Ramos (cell line): ENCODE measurements around the gene ZCCHC2.

Experiments
- in situ Hi-C: fragments of 300-500 bp; cut with MboI; formaldehyde crosslinking; loops from one replicate; pipeline ENCODE4 v1.14.3; 2022; ENCODE audit warnings: low sequenced_read_pairs; ENCODE audit not compliant: unreplicated experiment

The ZCCHC2 gene

DNA sequence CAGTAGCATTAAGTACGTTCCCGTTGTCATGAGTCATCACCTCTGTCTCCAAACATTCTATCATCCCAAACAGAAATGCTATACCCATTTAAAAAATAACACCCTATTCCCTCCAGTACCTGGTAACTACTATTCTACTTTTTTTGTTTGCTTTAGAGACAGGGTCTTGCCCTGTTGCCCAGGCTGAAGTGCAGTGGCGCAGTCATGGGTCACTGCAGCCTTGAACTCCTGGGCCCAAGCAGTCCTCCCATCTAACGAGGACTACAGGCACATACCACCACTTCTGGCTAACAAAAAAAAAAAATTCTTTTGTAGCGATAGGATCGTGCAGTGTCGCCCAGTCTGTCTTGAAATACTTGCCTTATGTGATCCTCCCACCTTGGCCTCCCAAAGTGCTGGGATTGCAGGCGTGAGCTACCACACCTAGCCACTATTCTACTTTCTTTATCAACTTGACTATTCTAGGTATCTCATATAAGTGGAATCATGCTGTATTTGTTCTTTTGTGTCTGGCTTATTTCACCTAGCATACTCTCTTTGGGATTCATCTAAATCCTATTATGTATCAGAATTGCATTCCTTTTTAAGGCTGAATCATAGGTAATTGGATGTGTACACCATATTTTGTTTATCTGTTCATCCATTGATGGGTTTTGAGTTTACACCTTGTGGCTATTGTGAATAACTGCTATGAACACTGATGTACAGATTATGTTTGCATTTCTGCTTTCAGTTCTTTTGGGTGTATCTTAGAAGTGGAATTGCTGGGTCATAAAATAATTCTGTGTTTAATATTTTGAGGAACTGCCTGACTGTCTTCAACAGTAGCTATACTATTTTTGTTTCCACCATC lies 14.4 kb downstream of the ZCCHC2 start:
- in situ Hi-C loops, result no loop called here

DNA sequence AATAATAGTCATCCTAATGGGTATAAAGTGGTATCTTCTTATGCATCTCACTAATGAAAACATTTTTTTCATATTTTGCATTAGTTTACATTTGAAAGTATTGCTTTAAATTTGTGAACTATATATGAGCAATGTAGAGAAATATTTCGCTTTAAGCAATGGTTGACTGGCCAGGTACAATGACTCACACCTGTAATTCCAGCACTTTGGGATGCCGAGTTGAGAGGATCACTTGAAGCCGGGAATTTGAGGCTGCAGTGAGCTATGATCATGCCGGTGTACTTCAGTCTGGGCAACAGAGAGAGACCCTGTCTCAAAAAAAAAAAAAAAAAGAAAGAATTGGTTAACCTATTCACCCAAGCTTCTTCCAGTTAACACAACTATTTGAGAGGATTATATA lies 15.1 kb downstream of the ZCCHC2 start:
- in situ Hi-C loops, result no loop called here

- in situ Hi-C loops, result no loop called here
Measured at GRCh38 chr18:62538881-62539280, 16.1 kb downstream of the ZCCHC2 start.

DNA sequence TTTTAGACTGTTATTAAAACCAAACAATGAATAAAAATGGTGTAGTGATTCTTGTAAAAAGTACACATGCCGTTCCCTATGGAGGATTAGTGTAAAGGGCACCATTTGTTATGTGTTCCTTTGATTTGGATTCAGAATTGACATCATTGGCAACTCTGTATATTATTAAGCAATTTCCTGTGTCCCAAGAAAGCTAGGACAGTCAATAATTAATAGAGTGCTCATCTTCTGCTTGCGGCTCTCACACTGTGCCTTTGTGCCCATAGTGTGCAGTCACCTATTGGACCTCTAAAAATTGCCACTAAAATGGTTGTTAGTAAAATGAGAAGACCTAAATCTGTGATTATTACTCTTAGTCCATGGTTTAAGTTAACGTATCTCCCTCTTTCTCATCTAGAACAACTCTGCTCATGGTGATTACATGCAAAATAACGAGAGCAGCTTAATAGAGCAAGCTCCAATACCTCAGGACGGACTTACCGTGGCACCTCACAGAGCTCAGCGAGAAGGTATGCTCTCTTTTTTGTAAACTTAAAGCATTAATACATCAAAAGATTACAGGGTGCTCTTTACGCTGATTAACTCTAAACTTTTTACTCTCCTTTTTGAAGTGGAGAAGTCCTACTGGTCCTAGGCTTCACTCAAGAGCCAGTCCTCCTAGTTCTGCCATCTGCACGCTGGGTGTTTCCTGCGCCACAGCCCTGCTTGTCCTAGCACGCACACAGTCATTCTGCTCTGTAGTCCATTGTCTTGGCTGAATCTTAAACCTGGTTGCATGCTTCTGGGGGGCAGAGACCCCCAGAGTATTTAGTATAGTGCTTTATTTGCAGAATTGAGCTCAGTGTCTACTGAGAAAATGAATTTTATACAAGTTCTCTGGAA lies 16.7 kb downstream of the ZCCHC2 start:
- in situ Hi-C loops, result no loop called here

DNA sequence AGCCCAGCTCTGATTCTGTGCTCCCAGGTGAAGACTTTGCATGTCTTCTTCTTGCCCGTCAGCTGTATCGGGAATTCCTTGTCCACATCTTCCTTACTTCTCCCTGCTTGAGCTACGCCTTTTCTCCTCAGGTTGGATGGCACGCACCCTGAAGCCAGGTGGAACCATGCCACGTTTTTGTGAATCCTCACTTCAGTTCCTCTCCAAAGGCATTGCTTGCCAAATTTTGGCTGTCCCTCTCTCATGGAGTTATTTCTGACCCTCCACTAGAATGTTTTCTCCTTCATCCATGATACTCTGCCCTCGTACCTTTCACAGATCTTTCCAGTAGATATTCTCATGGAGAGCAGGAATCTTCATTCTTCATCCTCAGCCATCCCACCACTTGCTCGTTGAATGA lies 20.2 kb downstream of the ZCCHC2 start:
- in situ Hi-C loops, result no loop called here

- in situ Hi-C loops, result no loop called here
Measured at GRCh38 chr18:62545098-62545497, 22.3 kb downstream of the ZCCHC2 start.

DNA sequence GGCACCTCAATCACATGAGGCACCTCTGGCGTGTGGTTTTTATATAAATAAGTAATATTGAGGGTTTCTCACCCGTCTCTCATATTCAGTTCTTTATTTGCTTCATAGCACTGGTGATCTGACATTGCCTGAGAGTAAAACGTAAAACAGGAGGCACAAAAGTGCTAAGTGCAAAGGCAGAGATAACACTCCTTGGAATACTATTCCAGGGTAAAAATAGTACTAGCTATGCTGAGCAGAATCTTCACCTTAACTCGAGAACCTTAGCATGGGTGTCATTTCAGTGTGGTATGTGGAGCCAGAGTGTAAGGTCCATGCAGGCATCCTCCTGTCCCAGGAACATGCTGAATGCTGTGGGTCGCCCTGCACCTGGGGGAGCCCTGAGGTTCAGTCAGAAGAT lies 26.9 kb downstream of the ZCCHC2 start:
- in situ Hi-C loops, result no loop called here

DNA sequence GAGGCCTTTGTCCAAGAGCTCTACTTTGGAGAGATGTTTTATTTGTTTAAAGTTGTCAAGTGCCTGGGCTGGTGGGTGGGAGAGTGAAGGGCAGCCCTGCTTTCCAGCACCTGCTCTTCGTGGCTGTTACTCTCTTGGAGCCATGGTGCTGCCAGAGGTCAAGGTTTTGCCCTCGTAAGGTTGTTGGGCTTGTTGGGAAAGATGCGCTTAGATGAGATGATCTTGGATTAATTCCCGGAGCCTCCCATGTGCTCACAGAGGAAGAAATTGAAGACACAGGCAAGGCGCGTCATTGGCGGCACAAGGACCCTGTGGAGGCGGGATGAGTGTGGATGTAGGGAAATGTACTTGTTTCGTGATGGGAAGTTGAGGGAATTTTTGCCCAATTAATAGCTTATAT lies 27.9 kb downstream of the ZCCHC2 start:
- in situ Hi-C loops, result no loop called here

- in situ Hi-C loops, result no loop called here
Measured at GRCh38 chr18:62551972-62552513, 29.2 kb downstream of the ZCCHC2 start.

- in situ Hi-C loops, result no loop called here
Measured at GRCh38 chr18:62554061-62554815, 31.4 kb downstream of the ZCCHC2 start.

DNA sequence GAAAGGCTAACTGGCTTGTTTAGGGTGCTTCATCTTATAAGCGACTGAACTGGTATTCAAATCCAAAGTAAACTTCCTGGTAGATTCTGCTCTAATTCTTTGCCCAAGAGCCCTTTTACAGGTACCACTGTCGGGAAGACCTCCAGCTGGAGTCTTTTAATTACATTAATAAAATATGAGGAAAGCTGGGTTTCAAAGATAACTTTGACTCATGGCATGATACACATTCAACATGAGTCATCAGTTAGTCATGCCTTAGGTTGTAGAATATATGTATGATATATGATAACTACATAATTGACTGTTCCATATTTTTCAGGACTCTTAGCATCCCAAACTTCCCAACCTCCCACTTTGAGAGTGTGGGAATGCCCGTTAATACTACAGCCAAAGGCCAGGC lies 32.3 kb downstream of the ZCCHC2 start:
- in situ Hi-C loops, result no loop called here

- in situ Hi-C loops, result no loop called here
Measured at GRCh38 chr18:62556397-62556796, 33.6 kb downstream of the ZCCHC2 start.

- in situ Hi-C loops, result no loop called here
Measured at GRCh38 chr18:62558015-62558663, 35.3 kb downstream of the ZCCHC2 start.

DNA sequence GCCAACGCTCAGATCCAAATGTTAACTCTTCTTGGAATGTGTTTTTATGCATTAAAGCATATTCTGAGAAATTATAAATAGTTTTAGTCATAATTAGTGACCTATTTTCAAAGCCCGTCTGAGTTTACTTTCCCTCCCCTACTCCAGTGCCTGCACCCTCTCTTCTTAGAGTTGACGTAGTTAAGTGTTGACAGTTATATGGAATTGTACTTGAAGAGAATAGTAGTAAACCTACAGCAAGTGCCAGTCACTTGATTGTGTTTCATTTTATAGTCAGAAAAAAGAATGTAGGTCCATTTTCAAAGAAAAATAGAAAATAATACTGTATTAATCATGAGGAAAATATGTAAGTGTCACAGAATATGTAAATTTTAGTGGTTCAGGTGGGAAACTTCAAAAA lies 41.2 kb downstream of the ZCCHC2 start:
- in situ Hi-C loops, result no loop called here

DNA sequence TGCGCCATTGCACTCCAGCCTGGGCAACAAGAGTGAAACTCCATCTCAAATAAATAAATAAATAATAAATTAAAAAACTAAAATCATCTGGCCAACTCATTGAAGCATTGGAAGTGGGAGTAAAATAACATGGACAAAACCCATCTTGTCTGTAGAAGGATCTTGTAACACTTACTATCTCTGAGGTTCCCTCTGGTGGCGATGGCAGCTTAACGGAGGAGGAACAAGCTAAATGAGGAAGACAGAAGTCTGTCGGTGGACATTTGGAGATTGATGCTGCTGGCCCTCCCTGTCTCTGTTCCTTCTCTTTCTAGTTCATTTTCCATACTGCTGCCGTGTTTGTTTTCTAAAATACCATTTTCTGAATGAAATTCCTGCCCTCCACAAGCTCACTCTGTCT lies 43.4 kb downstream of the ZCCHC2 start:
- in situ Hi-C loops, result no loop called here

DNA sequence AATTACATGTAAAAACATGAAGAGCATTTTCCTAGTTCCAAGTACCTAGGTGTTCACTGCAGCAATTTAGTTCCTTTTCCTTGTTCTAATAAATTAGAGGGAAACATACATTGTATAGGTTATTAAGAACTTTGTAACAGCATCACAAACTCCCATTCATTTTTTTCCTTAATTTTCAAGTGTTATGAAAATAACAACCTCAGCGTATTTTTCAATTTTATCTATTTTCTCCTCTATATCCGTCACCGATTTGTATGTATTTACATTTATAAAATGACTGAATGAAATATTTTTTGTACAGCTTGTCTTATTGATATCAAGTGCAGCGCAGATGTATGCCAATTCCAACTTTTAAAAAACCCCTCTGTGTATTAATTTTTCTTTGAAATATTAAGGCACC lies 44.0 kb downstream of the ZCCHC2 start:
- in situ Hi-C loops, result no loop called here

- in situ Hi-C loops, result no loop called here
Measured at GRCh38 chr18:62569081-62569655, 46.3 kb downstream of the ZCCHC2 start.

DNA sequence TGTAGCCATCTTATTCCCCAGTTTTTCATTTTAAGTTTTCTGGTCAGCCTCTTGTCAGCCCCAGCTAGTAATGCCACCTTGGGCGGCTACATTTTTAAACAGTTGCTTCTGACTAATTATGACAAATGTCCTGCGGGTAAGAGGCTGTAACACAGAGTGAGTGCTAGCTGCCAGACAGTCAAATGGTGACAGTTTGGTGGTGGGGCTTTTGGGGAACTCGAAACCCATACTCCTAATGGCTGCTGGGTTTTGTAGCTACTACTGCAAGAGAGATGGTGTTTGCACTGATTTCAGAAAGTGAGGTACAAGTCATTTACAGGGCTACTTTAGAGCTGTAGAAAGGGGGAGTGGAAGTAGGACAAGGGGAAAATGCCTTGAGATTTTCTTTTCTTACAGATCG lies 48.2 kb downstream of the ZCCHC2 start:
- in situ Hi-C loops, result no loop called here

DNA sequence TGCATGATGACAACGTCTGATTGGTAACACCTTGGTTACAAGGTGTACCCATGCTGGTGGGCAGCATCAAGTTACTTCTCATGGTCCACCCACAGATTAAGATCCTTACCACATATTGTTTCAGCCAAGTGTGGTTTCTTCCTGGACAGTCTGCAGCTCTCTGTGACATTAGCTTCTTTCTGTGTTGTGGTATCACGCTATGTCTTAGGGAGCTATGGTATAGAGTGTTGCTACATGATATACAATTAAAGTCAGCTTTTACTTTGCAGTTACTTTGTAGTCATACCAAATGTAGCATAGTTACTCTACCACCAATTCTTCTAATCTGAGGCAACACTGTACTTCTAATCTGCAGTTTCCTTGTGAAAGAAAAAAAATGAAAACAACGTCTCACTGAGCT lies 48.8 kb downstream of the ZCCHC2 start:
- in situ Hi-C loops, result no loop called here

DNA sequence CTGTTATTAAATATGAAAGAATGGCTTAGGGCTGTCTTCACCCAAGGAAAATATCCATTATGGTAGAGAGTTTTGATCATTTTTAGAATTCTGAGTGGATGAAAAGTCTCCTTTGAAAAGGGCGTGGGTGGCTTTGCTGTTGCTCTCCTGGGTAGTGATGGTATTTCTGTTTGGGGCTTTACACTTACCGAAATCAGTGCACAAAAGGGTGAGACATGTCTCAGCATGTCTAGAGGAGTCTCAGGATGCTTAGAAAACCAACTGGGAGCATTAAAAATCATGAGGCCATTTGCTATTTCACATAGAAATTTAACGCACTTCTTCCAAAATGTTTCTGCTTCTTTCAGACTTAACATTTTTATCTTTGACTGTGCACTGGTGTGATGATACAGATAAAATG lies 49.6 kb downstream of the ZCCHC2 start:
- in situ Hi-C loops, result no loop called here
